Spleen (tissue), 11 donors: ENCODE measurements around the gene ACVR1. TPM values are rescaled to one million over a fixed set of nuclear protein-coding genes. Genes with fewer than 3 reads are reported as not detected.

Experiments used
- DNase-seq: peaks from one replicate; pipeline ENCODE4 v3.0.0-alpha.2; 2020
- H3K27ac ChIP-seq, 8 donors: fragments of 200-600 bp; sonication (generic) in 7 of 8; 1 replicate in 4 of 8; 2 replicates in 4 of 8; pipeline versions ENCODE4 v1.5.0 to v1.8.0; 2016 to 2021; ENCODE audit warnings: inconsistent platforms in 4 of 8, mild to moderate bottlenecking in 4 of 8, moderate library complexity in 1 of 8
- H3K27me3 ChIP-seq, 7 donors: fragments of 200-600 bp; sonication (generic) in 6 of 7; replicated peaks in 1 of 7; 1 replicate in 4 of 7; 2 replicates in 3 of 7; pipeline versions ENCODE4 v1.5.0 to v1.8.0; 2016 to 2021; ENCODE audit warnings: inconsistent platforms in 3 of 7, mild to moderate bottlenecking in 1 of 7
- H3K36me3 ChIP-seq, 6 donors: fragments of 200-600 bp; sonication (generic) in 5 of 6; 1 replicate in 4 of 6; 2 replicates in 2 of 6; pipeline versions ENCODE4 v1.5.0 to v1.8.0; 2016 to 2021; ENCODE audit warnings: inconsistent platforms in 2 of 6
- H3K4me1 ChIP-seq, 6 donors: fragments of 200-600 bp; sonication (generic) in 5 of 6; 1 replicate in 3 of 6; 2 replicates in 3 of 6; pipeline versions ENCODE4 v1.5.0 to v1.8.0; 2016 to 2021; ENCODE audit warnings: inconsistent platforms in 3 of 6
- H3K4me3 ChIP-seq, 8 donors: fragments of 200-600 bp; sonication (generic) in 7 of 8; 1 replicate in 4 of 8; 2 replicates in 4 of 8; pipeline versions ENCODE4 v1.5.0 to v1.8.0; 2016 to 2021; ENCODE audit warnings: inconsistent platforms in 4 of 8, mild to moderate bottlenecking in 4 of 8, moderate library complexity in 2 of 8
- H3K9me3 ChIP-seq, 8 donors: fragments of 200-600 bp; sonication (generic) in 7 of 8; 1 replicate in 4 of 8; 2 replicates in 4 of 8; pipeline versions ENCODE4 v1.5.0 to v1.8.0; 2016 to 2021; ENCODE audit warnings: inconsistent platforms in 4 of 8
- POLR2A ChIP-seq, 3 donors: fragments of 450-650 bp; IDR thresholded peaks; one replicate each; pipeline ENCODE4 v1.5.1; 2017; ENCODE audit warnings: antibody characterized with exemption in 3 of 3, mild to moderate bottlenecking in 1 of 3
- POLR2AphosphoS5 ChIP-seq, 3 donors: sonication (generic); formaldehyde crosslinking; IDR thresholded peaks; one replicate each; pipeline ENCODE4 v1.5.1; 2017; ENCODE audit warnings: antibody characterized with exemption in 3 of 3
- WGBS, 5 donors: extraction: QIAGEN DNeasy Blood & Tissue Kit in 3 of 5; methylation state at CpG; one replicate each; pipeline versions ENCODE4 v1.1.5 to v1.1.7; 2013 to 2018; 5-methylcytosine and 5-hydroxymethylcytosine counted together
- intact Hi-C: fragments of 100-400 bp; cut with DNase I; formaldehyde crosslinking; loops from one replicate; pipeline ENCODE4 v1.15.0; 2023; ENCODE audit warnings: low total_unique reads
- polyA plus RNA-seq, 3 donors: library from polyadenylated mRNA; stranded (reverse); fragments of 200-250 nt; gene quantifications; one replicate each; pipeline ENCODE4 v1.2.1, GENCODE V29; 2013
- small RNA-seq, 4 donors: library from RNA; depleted of rRNA; stranded (forward); fragments of <200 nt; gene quantifications; one replicate each; pipeline ENCODE3, GENCODE V24; 2016
- total RNA-seq, 7 donors: library from RNA; depleted of rRNA in 3 of 7; stranded (reverse); fragments of >200 nt in 3 of 7; fragmentation: NEBNext Ultra II Directional in 4 of 7; extraction: Animal tissue kit (Norgen Biotek cat#: 25700) in 4 of 7; gene quantifications; one replicate each; pipeline versions ENCODE4 v1.1.0 to v1.2.1, GENCODE V29; 2016 to 2021
- TF ChIP-seq, protein P1 (sequence below), 11 experiments: fragments of 200-600 bp in 7 of 11; fragments of 450-650 bp in 4 of 11; sonication (generic) in 4 of 11; IDR thresholded peaks in 8 of 11; conservative IDR thresholded peaks in 3 of 11; 1 replicate in 7 of 11; 2 replicates in 4 of 11; pipeline versions ENCODE4 v1.4.0 to v1.8.0; 2016 to 2021; ENCODE audit warnings: antibody characterized with exemption in 11 of 11, inconsistent platforms in 4 of 11, mild to moderate bottlenecking in 1 of 11
- donor health status: healthy with polysubstance abuse.
- donor health status: DM: no; HTN: no; CAD: no; lungs with moderate emphysema.
- donor health status: DM: no; HTN: no; CAD: no.
- donor health status: Bipolar disorder and iron deficiency.
- donor health status: healthy.
- donor health status: DM: no; HTN: no; CAD: no.
- donor health status: DM: yes; HTN: yes; CAD: no.

ACVR1 gene
- total and polyA plus RNA-seq, 10 donors, result 2.1 to 23.8 (median 13.6) TPM

DNA sequence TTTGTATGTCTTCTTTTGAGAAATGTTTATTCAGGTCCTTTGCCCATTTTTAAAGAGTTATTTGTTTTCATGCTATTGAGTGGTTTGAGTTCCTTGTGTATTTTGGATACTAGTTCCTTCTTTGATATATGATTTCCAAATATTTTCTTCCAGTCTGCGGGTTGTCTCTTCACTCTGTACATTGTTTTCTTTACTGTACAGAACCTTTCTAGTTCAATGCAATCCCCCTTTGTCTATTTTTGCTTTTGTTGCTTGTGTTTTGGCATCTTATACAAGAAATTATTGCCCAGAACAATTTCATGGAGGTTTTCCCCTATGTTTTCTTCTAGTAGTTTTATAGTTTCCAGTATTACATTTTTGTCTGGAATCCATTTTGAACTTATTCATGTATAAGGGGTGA, 185.0 kb downstream of the ACVR1 start:
- Histone ChIP-seq H3K9me3 (no peaks in the 10 kb centered on the region), H3K36me3 (no peaks in the 10 kb centered on the region), H3K4me1 (no peaks in the 10 kb centered on the region), H3K27ac (no peak overlapping the region), H3K27me3 (no peaks in the 10 kb centered on the region), H3K4me3 (no peak overlapping the region)
- intact Hi-C loops, result no loop called here
- WGBS, 5 donors, result 96 to 100% (median 100%) methylated on average over 1 of the region's 1 CpG
- TF ChIP-seq POLR2AphosphoS5 (IDR thresholded peaks at IDR 0.05) (no peak), POLR2A (IDR thresholded peaks at IDR 0.05) (no peak)
- TF ChIP-seq, protein P1, sequence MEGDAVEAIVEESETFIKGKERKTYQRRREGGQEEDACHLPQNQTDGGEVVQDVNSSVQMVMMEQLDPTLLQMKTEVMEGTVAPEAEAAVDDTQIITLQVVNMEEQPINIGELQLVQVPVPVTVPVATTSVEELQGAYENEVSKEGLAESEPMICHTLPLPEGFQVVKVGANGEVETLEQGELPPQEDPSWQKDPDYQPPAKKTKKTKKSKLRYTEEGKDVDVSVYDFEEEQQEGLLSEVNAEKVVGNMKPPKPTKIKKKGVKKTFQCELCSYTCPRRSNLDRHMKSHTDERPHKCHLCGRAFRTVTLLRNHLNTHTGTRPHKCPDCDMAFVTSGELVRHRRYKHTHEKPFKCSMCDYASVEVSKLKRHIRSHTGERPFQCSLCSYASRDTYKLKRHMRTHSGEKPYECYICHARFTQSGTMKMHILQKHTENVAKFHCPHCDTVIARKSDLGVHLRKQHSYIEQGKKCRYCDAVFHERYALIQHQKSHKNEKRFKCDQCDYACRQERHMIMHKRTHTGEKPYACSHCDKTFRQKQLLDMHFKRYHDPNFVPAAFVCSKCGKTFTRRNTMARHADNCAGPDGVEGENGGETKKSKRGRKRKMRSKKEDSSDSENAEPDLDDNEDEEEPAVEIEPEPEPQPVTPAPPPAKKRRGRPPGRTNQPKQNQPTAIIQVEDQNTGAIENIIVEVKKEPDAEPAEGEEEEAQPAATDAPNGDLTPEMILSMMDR (IDR thresholded peaks at IDR 0.05 in 8 of 11, conservative IDR thresholded peaks at IDR 0.05 in 3 of 11), result no peak
- no peak for DNase-seq

Small RNAs within 50 kb of the gene (small RNA-seq; reads per million reads assigned to genes)
- 0 reads per million in 4 donors for gene RNU6-436P

Other genes with a start within 250 kb of the ACVR1 start
- gene ACVR1C, start 247.5 kb downstream of the ACVR1 start, total RNA-seq, result 1 to 10 TPM in 2 of 7 donors, under 1 TPM in 5; 0.36 to 1.4 (median 0.43) TPM
- gene ACVR1C, start 247.5 kb downstream of the ACVR1 start, polyA plus RNA-seq, result under 1 TPM; 0.03 to 0.09 (median 0.09) TPM
- not detected for gene UPP2, start 225.5 kb upstream of the ACVR1 start, total RNA-seq
- gene UPP2, start 225.5 kb upstream of the ACVR1 start, polyA plus RNA-seq, result under 1 TPM in 1 of 3 donors, not detected in 2; 0.02 TPM